ENCODE results near the gene SVEP1.

The SVEP1 gene

DNA sequence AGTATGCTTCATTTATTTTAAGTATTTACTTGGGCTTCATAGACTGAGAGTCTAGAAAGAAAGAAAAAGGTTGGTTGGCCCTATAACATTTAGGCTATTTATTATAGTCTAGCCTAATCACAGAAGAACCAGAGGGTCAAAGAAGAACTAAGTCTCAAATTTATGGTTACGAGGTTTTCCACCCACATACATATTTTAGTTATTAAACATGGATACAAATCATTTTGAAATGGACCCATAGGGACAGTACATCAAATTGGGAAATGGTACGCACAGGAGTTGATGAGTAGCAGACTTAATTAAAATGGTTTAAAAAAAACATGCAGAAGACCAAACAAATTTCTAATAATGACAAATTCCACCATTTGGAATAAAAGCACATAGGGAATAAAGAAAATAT lies 17.7 kb downstream of the SVEP1 start:
- no peaks in the 10 kb centered on the region for H3K36me3 ChIP-seq (ENCODE audit: insufficient read depth, low read length)
- H3K4me2 ChIP-seq (ENCODE audit: low read length): no peak overlapping the region
- H3K27me3 ChIP-seq (ENCODE audit: insufficient read depth, low read length): no peaks in the 10 kb centered on the region
- no peaks in the 10 kb centered on the region for H3F3A ChIP-seq (ENCODE audit: insufficient read depth, low read length)
- H3K9me2 ChIP-seq (ENCODE audit: low read depth, low read length): no peaks in the 10 kb centered on the region
- H3K4me1 ChIP-seq (ENCODE audit: insufficient read depth, low read length, severe bottlenecking): no peaks in the 10 kb centered on the region
- no peak overlapping the region for H3K9ac ChIP-seq (ENCODE audit: low read length)
- no peak overlapping the region for H3K4me3 ChIP-seq (ENCODE audit: low read depth, low read length, poor library complexity, severe bottlenecking)
- TF ChIP-seq EZH2 (IDR thresholded peaks at IDR 0.05; ENCODE audit: borderline replicate concordance, low read length): no peak
- TF ChIP-seq, protein P1, sequence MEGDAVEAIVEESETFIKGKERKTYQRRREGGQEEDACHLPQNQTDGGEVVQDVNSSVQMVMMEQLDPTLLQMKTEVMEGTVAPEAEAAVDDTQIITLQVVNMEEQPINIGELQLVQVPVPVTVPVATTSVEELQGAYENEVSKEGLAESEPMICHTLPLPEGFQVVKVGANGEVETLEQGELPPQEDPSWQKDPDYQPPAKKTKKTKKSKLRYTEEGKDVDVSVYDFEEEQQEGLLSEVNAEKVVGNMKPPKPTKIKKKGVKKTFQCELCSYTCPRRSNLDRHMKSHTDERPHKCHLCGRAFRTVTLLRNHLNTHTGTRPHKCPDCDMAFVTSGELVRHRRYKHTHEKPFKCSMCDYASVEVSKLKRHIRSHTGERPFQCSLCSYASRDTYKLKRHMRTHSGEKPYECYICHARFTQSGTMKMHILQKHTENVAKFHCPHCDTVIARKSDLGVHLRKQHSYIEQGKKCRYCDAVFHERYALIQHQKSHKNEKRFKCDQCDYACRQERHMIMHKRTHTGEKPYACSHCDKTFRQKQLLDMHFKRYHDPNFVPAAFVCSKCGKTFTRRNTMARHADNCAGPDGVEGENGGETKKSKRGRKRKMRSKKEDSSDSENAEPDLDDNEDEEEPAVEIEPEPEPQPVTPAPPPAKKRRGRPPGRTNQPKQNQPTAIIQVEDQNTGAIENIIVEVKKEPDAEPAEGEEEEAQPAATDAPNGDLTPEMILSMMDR (IDR thresholded peaks at IDR 0.05; ENCODE audit: low read length): no peak
- H3K9me3 ChIP-seq (ENCODE audit: low read length): no peaks in the 10 kb centered on the region
- H3K27ac ChIP-seq (ENCODE audit: low read depth, low read length, poor library complexity, severe bottlenecking): no peak overlapping the region
- no peak overlapping the region for H2AFZ ChIP-seq (ENCODE audit: low read length)
- no peaks in the 10 kb centered on the region for H3K79me2 ChIP-seq (ENCODE audit: insufficient read depth, low read length)
- H4K20me1 ChIP-seq (ENCODE audit: insufficient read depth, low read length): no peaks in the 10 kb centered on the region

DNA sequence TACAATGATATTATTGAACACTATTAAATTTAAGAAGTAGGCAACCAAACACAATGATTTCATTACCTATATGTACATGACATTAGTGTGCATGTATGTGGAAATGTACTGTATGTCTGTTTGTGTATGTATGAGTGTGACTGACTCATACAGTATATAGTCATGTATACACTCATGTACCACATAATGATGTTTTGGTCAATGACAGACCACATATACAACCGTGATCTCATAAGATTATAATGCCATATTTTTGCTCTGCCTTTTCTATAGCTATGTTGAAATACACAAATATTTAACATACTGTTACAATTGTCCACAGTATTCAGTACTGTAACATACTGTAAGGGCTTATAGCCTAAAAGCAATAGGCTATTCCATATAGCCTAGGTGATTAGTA lies 19.7 kb downstream of the SVEP1 start:
- no peaks in the 10 kb centered on the region for H4K20me1 ChIP-seq (ENCODE audit: insufficient read depth, low read length)
- no peak overlapping the region for H3K4me3 ChIP-seq (ENCODE audit: low read depth, low read length, poor library complexity, severe bottlenecking)
- no peaks in the 10 kb centered on the region for H3K36me3 ChIP-seq (ENCODE audit: insufficient read depth, low read length)
- no peaks in the 10 kb centered on the region for H3K79me2 ChIP-seq (ENCODE audit: insufficient read depth, low read length)
- no peaks in the 10 kb centered on the region for H3F3A ChIP-seq (ENCODE audit: insufficient read depth, low read length)
- H3K4me2 ChIP-seq (ENCODE audit: low read length): no peak overlapping the region
- no peaks in the 10 kb centered on the region for H3K27me3 ChIP-seq (ENCODE audit: insufficient read depth, low read length)
- TF ChIP-seq, protein P1 (IDR thresholded peaks at IDR 0.05; ENCODE audit: low read length): no peak
- TF ChIP-seq EZH2 (IDR thresholded peaks at IDR 0.05; ENCODE audit: borderline replicate concordance, low read length): no peak
- no peak overlapping the region for H3K9ac ChIP-seq (ENCODE audit: low read length)
- no peak overlapping the region for H3K27ac ChIP-seq (ENCODE audit: low read depth, low read length, poor library complexity, severe bottlenecking)
- no peaks in the 10 kb centered on the region for H3K9me3 ChIP-seq (ENCODE audit: low read length)
- H3K9me2 ChIP-seq (ENCODE audit: low read depth, low read length): no peaks in the 10 kb centered on the region
- H2AFZ ChIP-seq (ENCODE audit: low read length): no peak overlapping the region
- no peaks in the 10 kb centered on the region for H3K4me1 ChIP-seq (ENCODE audit: insufficient read depth, low read length, severe bottlenecking)

DNA sequence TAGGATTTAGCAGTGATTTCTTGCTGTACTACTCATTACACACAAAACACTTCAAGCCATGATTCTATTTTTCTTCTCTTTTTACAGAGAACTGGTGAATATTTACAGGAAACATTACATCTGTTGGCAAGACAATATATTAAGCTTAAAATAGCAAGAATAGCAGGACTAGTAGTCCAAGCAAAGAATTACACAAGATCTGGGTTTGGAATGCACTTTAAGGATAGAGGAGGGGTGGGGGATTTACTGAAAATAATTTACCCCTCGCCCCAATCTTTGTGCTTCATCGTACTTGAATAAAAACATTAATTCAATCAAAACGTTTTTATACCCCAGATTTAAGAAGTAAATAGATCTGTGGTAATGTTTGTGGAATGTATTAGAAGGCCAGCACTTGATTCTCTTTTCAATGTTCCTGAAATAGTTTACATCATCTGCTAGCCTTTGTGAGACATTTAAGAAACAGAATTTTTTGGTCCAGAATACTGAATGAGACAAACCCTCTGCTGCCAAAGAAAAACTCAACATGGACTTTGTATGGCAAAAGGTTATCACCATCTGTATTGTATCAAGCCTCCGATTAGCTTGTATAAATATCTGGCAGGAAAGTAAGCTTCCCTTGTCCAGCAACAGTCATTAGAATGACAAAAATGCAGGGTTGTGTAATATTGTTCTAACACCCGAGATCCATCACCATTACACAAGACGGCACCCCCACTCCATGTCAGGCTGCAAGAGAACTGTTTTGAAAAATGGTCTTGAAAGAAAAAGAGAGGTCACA lies 23.8 kb downstream of the SVEP1 start:
- Histone ChIP-seq H4K20me1 (ENCODE audit: insufficient read depth, low read length) (no peaks in the 10 kb centered on the region), H3F3A (ENCODE audit: insufficient read depth, low read length) (no peaks in the 10 kb centered on the region), H3K9me2 (ENCODE audit: low read depth, low read length) (no peaks in the 10 kb centered on the region), H3K4me2 (ENCODE audit: low read length) (no peak overlapping the region), H3K27me3 (ENCODE audit: insufficient read depth, low read length) (no peaks in the 10 kb centered on the region), H3K36me3 (ENCODE audit: insufficient read depth, low read length) (no peaks in the 10 kb centered on the region), H3K4me3 (ENCODE audit: low read depth, low read length, poor library complexity, severe bottlenecking) (no peak overlapping the region), H3K9ac (ENCODE audit: low read length) (no peak overlapping the region), H2AFZ (ENCODE audit: low read length) (no peak overlapping the region), H3K27ac (ENCODE audit: low read depth, low read length, poor library complexity, severe bottlenecking) (no peak overlapping the region), H3K9me3 (ENCODE audit: low read length) (no peaks in the 10 kb centered on the region), H3K4me1 (ENCODE audit: insufficient read depth, low read length, severe bottlenecking) (no peaks in the 10 kb centered on the region), H3K79me2 (ENCODE audit: insufficient read depth, low read length) (no peaks in the 10 kb centered on the region)
- TF ChIP-seq, protein P1 (IDR thresholded peaks at IDR 0.05; ENCODE audit: low read length): no peak
- no peak for TF ChIP-seq EZH2 (IDR thresholded peaks at IDR 0.05; ENCODE audit: borderline replicate concordance, low read length)

Data from OCI-LY1 (cell line).